CD4-positive, CD25-positive, alpha-beta regulatory T cell (primary cell): Measurements from ENCODE around the gene TMEM259. TPM values are rescaled to one million over a fixed set of nuclear protein-coding genes. Genes with fewer than 3 reads are reported as not detected.
A peak's percentile ranks its signal among the peaks of the same experiment; 100 is the strongest.

Experiments used
- ATAC-seq, 2 donors: fragments of 150-1000 bp; cut with Tn5 transposase; one replicate each; pipeline ENCODE4 v1.10.0; 2021; ENCODE audit warnings: low read depth in 2 of 2, moderate number of reproducible peaks in 2 of 2, moderate library complexity in 1 of 2
- DNase-seq, 3 donors: peaks; one replicate each; pipeline versions ENCODE4 v3.0.0 to v3.0.0-alpha.2; 2012 to 2022; ENCODE audit warnings: mixed read lengths in 1 of 3
- H3K27ac ChIP-seq: one replicate; pipeline ENCODE4 v1.7.0; 2013; ENCODE audit warnings: mild to moderate bottlenecking, low read length; ENCODE audit not compliant: insufficient read depth, poor library complexity, severe bottlenecking
- H3K27me3 ChIP-seq: one replicate; pipeline ENCODE4 v1.7.0; 2013; ENCODE audit warnings: low read length; ENCODE audit not compliant: control insufficient read depth, insufficient read depth
- H3K36me3 ChIP-seq: one replicate; pipeline ENCODE4 v1.7.0; 2013; ENCODE audit warnings: mild to moderate bottlenecking, low read length, moderate library complexity; ENCODE audit not compliant: control insufficient read depth, insufficient read depth
- H3K4me1 ChIP-seq: 2 replicates; pipeline ENCODE4 v1.7.0; 2013; ENCODE audit warnings: mild to moderate bottlenecking, low read length; ENCODE audit not compliant: insufficient read depth, control insufficient read depth, poor library complexity, severe bottlenecking
- H3K4me3 ChIP-seq: one replicate; pipeline ENCODE4 v1.7.0; 2013; ENCODE audit warnings: low read depth, mild to moderate bottlenecking, low read length, moderate library complexity
- H3K9me3 ChIP-seq, 2 experiments: 1 replicate in 1 of 2; 2 replicates in 1 of 2; pipeline ENCODE4 v1.7.0; 2013; ENCODE audit warnings: low read length in 2 of 2, mild to moderate bottlenecking in 1 of 2, moderate library complexity in 1 of 2; ENCODE audit not compliant: control insufficient read depth in 2 of 2
- H3K27ac Mint-ChIP-seq, 3 donors: one replicate each; pipeline ENCODE4 v1.8.0; 2020 to 2022; ENCODE audit warnings: mild to moderate bottlenecking in 3 of 3, mixed read lengths in 3 of 3, moderate library complexity in 2 of 3
- H3K27me3 Mint-ChIP-seq: one replicate; pipeline ENCODE4 v1.8.0; 2022; ENCODE audit warnings: mild to moderate bottlenecking, mixed read lengths
- H3K36me3 Mint-ChIP-seq: one replicate; pipeline ENCODE4 v1.8.0; 2020; ENCODE audit warnings: mixed read lengths
- H3K4me1 Mint-ChIP-seq, 4 donors: one replicate each; pipeline ENCODE4 v1.8.0; 2020 to 2022; ENCODE audit warnings: mixed read lengths in 4 of 4, mild to moderate bottlenecking in 1 of 4
- H3K4me3 Mint-ChIP-seq, 4 donors: one replicate each; pipeline ENCODE4 v1.8.0; 2020 to 2022; ENCODE audit warnings: mild to moderate bottlenecking in 4 of 4, mixed read lengths in 4 of 4, moderate library complexity in 3 of 4
- H3K9me3 Mint-ChIP-seq, 7 donors: one replicate each; pipeline ENCODE4 v1.8.0; 2020 to 2022; ENCODE audit warnings: mixed read lengths in 7 of 7, mild to moderate bottlenecking in 3 of 7, moderate library complexity in 2 of 7
- polyA plus RNA-seq, 4 donors: library from polyadenylated mRNA; unstranded; fragments of 300-500 nt; fragmentation: Illumina TruSeq; gene quantifications; one replicate each; pipeline ENCODE4 v1.2.3, GENCODE V29; 2021
- total RNA-seq: library from RNA; stranded (reverse); gene quantifications from one replicate; pipeline ENCODE4 v1.2.3, GENCODE V29; 2022

The TMEM259 gene
- total and polyA plus RNA-seq, 5 donors from 2014 or later: 51.6 to 339 (median 55.1) TPM

DNA sequence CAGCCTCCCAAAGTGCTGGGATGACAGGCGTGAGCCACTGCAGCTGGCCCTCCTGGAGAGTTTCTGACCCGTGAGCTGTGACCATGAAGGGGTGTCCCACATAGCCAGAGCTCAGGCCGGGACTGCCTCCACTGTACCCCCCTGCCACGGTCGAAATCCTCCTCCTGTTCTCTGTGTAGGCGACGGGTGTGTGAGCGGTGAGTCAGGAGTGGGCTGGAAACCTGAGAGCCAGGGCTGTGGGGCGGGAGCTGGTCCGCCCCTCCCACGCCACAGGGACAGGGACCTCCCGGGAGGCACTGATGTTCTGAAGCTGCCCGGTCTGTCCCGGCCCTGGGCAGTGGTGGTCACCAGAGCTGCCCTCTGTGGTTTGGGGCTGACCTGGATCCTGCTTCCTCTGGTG, 32.8 kb downstream of the TMEM259 start:
- no peak overlapping the region for H3K27ac Mint-ChIP-seq
- ATAC-seq (no peak), DNase-seq (no peak)
- peaks cover 0 to 24% (median 13%) of the 10 kb centered on the region in 4 donors for H3K4me1 Mint-ChIP-seq
- Histone ChIP-seq H3K27ac (no peak overlapping the region), H3K27me3 (no peaks in the 10 kb centered on the region), H3K4me1 (peaks cover 16% of the 10 kb centered on the region), H3K36me3 (peaks cover 15% of the 10 kb centered on the region), H3K9me3 (no peaks in the 10 kb centered on the region), H3K4me3 (no peak overlapping the region)
- no peaks in the 10 kb centered on the region for H3K9me3 Mint-ChIP-seq
- peaks cover 3% of the 10 kb centered on the region for H3K36me3 Mint-ChIP-seq
- H3K4me3 Mint-ChIP-seq: no peak overlapping the region
- H3K27me3 Mint-ChIP-seq: no peaks in the 10 kb centered on the region

DNA sequence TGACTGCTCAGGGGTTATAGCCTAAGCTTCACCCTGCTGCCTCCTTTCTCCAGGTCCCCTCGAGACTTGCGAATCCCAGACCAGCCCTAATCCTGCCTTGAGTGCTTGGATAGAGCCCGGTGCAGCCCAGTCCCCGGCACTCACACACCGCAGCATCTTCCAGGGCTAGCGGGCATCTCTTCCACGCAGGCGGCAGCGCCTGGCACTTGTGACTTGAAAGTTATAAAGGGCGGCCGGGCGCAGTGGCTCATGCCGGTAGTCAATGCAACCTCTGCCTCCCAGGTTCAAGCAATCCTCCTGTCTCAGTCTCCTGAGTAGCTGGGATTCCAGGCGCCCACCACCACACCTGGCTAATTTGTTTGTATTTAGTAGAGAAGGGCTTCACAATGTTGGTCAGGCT, 34.8 kb downstream of the TMEM259 start:
- Histone ChIP-seq H3K4me1 (peaks cover 22% of the 10 kb centered on the region), H3K9me3 (no peaks in the 10 kb centered on the region), H3K27me3 (no peaks in the 10 kb centered on the region), H3K4me3 (no peak overlapping the region), H3K27ac (no peak overlapping the region), H3K36me3 (peaks cover 15% of the 10 kb centered on the region)
- no peaks in the 10 kb centered on the region for H3K9me3 Mint-ChIP-seq
- DNase-seq (no peak), ATAC-seq (no peak)
- H3K27ac Mint-ChIP-seq: peak overlapping the region in 1 of 3 donors; percentile 45
- H3K36me3 Mint-ChIP-seq: no peaks in the 10 kb centered on the region
- no peaks in the 10 kb centered on the region for H3K27me3 Mint-ChIP-seq
- H3K4me1 Mint-ChIP-seq: peaks cover 0 to 24% (median 14%) of the 10 kb centered on the region in 4 donors
- peak overlapping the region; percentile 72 to 94 (median 88) for H3K4me3 Mint-ChIP-seq

DNA sequence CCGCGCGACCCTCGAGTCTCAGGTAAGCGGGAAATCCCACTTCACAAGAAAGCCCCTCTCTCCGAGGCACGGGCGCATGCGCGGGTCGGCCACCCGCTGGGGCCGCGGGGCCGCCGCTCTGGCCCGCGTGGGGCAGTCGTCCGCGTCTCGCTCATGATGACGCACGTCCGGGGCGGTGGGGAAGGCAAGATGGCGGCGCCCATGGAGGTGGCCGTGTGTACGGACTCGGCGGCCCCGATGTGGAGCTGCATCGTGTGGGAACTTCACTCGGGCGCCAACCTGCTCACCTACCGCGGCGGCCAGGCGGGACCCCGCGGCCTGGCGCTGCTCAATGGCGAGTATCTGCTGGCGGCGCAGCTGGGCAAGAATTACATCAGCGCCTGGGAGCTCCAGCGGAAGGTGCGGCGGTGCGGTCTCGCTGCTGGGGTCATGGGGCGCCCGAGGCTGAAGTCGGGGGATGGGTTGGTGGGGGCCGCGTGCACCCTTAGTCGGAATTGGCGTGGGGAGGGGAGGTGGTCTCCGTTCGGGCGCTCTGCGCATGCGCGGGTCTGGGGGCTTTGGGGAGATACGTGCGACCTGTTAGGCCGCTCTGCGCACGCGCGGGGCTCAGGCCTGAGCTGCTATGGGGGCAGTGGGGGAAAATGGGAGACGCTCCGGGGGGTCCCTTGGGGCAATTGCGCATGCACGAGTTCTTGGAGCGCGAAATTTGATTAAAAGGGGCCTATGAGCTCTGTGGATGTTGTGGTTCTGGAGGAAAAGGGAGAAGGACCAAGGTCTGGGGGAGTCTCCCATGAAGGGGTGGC, 36.6 kb downstream of the TMEM259 start, which contains the start of gene WDR18:
WDR18 (plus strand) TSS at position 181 of the 803 bp plus-strand sequence; CDS start at position 190, 9 bp downstream.
- no peaks in the 10 kb centered on the region for H3K27me3 ChIP-seq
- H3K9me3 ChIP-seq: no peaks in the 10 kb centered on the region
- ATAC-seq: peak; percentile 85 to 89
- H3K27ac ChIP-seq: peak within 1 kb of the TSS; percentile 82
- peak within 1 kb of the TSS; percentile 65 for H3K4me3 ChIP-seq
- peak; percentile 81 to 90 (median 82) for DNase-seq
- Mint-ChIP-seq H3K27ac (peak within 1 kb of the TSS; percentile 53 to 91 (median 87)), H3K36me3 (no peaks in the 10 kb centered on the region), H3K27me3 (no peaks in the 10 kb centered on the region), H3K9me3 (no peaks in the 10 kb centered on the region), H3K4me1 (peaks cover 0 to 24% (median 14%) of the 10 kb centered on the region in 4 donors), H3K4me3 (peak within 1 kb of the TSS; percentile 90 to 95 (median 92))
- peaks cover 15% of the 10 kb centered on the region for H3K36me3 ChIP-seq
- H3K4me1 ChIP-seq: peaks cover 22% of the 10 kb centered on the region

DNA sequence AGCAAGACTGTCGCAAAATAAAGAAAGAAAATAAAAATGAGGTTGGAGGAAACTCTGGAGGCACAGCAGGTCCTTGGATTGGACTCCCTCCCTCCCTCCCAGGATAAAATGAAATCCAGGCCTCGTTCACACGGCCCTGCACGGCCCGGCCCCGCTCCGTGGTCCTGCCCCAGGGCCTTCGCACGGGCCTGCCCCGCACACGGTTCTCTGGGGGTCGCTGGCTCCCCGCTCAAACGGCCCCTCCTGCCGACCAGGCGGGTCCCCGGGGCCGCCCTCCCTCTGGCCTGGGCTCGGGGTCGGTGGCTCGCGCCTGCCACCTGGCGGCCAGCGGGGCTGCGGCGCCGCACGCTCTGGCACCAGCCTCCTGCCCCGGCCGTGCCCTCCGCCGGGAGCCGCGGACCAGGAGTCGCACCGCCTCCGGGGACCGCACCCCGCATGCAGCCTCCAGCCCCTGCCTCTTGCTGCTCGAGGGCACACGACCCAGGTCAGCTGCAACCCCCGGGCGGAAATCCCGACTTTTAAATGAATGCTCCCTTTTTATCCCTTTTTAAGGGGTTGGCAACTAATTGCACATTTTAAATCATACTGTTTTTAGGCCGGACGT, 38.3 kb downstream of the TMEM259 start:
- Histone ChIP-seq H3K27ac (no peak overlapping the region), H3K4me1 (peaks cover 22% of the 10 kb centered on the region), H3K9me3 (no peaks in the 10 kb centered on the region), H3K4me3 (no peak overlapping the region), H3K27me3 (no peaks in the 10 kb centered on the region), H3K36me3 (peaks cover 9% of the 10 kb centered on the region)
- Mint-ChIP-seq H3K4me1 (peaks cover 0 to 24% (median 13%) of the 10 kb centered on the region in 4 donors), H3K9me3 (no peaks in the 10 kb centered on the region), H3K27me3 (no peaks in the 10 kb centered on the region), H3K27ac (peak overlapping the region in 1 of 3 donors; percentile 85), H3K4me3 (peak overlapping the region in 1 of 4 donors; percentile 19), H3K36me3 (no peaks in the 10 kb centered on the region)
- ATAC-seq (peak; percentile 75 to 76), DNase-seq (peak; percentile 63 to 70 (median 63))

- H3K4me3 Mint-ChIP-seq: no peak overlapping the region
- Histone ChIP-seq H3K4me3 (no peak overlapping the region), H3K4me1 (peaks cover 22% of the 10 kb centered on the region), H3K27ac (no peak overlapping the region), H3K27me3 (no peaks in the 10 kb centered on the region), H3K9me3 (no peaks in the 10 kb centered on the region), H3K36me3 (no peaks in the 10 kb centered on the region)
- no peaks in the 10 kb centered on the region for H3K9me3 Mint-ChIP-seq
- no peaks in the 10 kb centered on the region for H3K27me3 Mint-ChIP-seq
- ATAC-seq (no peak), DNase-seq (no peak)
- no peak overlapping the region for H3K27ac Mint-ChIP-seq
- no peaks in the 10 kb centered on the region for H3K36me3 Mint-ChIP-seq
- H3K4me1 Mint-ChIP-seq: peaks cover 0 to 18% (median 11%) of the 10 kb centered on the region in 4 donors
Observed at GRCh38 chr19:980133-980998, 40.6 kb downstream of the TMEM259 start.

DNA sequence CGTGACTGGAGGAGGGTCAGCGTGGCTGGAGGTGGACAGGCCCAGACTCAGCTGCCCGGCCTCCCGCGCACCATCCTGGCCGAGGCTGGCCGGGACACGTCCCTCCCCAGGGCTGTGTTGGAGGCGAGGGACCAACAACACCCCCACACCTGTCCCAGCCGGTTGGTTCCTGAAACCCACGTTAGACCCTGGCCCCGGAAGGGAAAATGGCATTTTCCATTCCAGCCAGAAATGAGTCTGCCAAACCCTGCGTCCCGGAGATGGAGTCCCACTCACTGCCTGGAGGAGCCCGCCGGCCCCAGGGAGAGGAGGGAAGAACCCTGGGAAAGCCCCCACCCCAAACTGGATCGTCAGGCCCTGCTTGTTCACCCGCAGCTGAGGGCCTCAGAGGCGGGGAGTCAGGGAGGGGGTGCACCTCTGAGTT, 41.6 kb downstream of the TMEM259 start:
- no peaks in the 10 kb centered on the region for H3K9me3 Mint-ChIP-seq
- peaks cover 0 to 10% (median 5%) of the 10 kb centered on the region in 4 donors for H3K4me1 Mint-ChIP-seq
- ATAC-seq: no peak
- H3K27ac Mint-ChIP-seq: no peak overlapping the region
- H3K4me1 ChIP-seq: peaks cover 17% of the 10 kb centered on the region
- no peak overlapping the region for H3K4me3 ChIP-seq
- no peaks in the 10 kb centered on the region for H3K36me3 ChIP-seq
- DNase-seq: no peak
- H3K4me3 Mint-ChIP-seq: no peak overlapping the region
- no peaks in the 10 kb centered on the region for H3K36me3 Mint-ChIP-seq
- no peaks in the 10 kb centered on the region for H3K9me3 ChIP-seq
- H3K27me3 Mint-ChIP-seq: no peaks in the 10 kb centered on the region
- H3K27me3 ChIP-seq: no peaks in the 10 kb centered on the region
- no peak overlapping the region for H3K27ac ChIP-seq

DNA sequence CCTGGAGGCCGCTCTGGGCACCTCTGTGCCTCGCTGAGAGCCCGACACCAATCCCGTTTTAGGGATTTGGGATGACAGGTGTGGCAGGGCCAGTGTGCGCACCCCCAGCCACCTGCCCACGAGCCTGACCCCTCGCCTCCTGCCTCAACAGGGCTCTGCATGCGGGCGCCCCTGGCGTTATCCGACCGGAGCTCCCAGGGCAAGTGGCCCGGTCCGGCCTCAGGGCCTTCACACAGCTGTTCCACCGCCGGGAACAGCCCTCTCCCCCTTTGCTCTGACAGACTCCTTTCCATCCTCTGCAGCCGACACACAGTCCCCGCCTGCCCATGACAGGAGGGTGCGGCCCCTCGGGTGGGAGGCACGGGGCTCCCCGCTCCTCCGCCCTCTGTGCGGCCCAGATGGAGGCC, 43.9 kb downstream of the TMEM259 start:
- Histone ChIP-seq H3K4me1 (no peaks in the 10 kb centered on the region), H3K9me3 (no peaks in the 10 kb centered on the region), H3K4me3 (no peak overlapping the region), H3K27me3 (no peaks in the 10 kb centered on the region), H3K27ac (no peak overlapping the region), H3K36me3 (no peaks in the 10 kb centered on the region)
- ATAC-seq: no peak
- H3K36me3 Mint-ChIP-seq: peaks cover 6% of the 10 kb centered on the region
- H3K27ac Mint-ChIP-seq: no peak overlapping the region
- H3K4me1 Mint-ChIP-seq: no peaks in the 10 kb centered on the region
- H3K27me3 Mint-ChIP-seq: no peaks in the 10 kb centered on the region
- peaks cover 0 to 3% (median 0%) of the 10 kb centered on the region in 7 donors for H3K9me3 Mint-ChIP-seq
- DNase-seq: no peak
- no peak overlapping the region for H3K4me3 Mint-ChIP-seq
